Type B pancreatic cell (in vitro differentiated cells): ENCODE measurements around the gene BEGAIN. TPM values are rescaled to one million over a fixed set of nuclear protein-coding genes. Genes with fewer than 3 reads are reported as not detected.

Source experiments
- DNase-seq: peaks from one replicate; pipeline ENCODE4 v3.0.0; 2021; ENCODE audit warnings: mixed read lengths; ENCODE audit not compliant: unreplicated experiment; ENCODE audit errors: extremely low spot score
- H3K27ac Mint-ChIP-seq: 2 replicates; pipeline ENCODE4 v1.8.0; 2021; ENCODE audit warnings: mild to moderate bottlenecking, mixed read lengths
- H3K27me3 Mint-ChIP-seq: 2 replicates; pipeline ENCODE4 v1.8.0; 2021; ENCODE audit warnings: mixed read lengths
- H3K36me3 Mint-ChIP-seq: 2 replicates; pipeline ENCODE4 v1.8.0; 2021; ENCODE audit warnings: mixed read lengths
- H3K4me1 Mint-ChIP-seq: one replicate; pipeline ENCODE4 v1.8.0; 2021; ENCODE audit warnings: mixed read lengths; ENCODE audit not compliant: unreplicated experiment
- H3K4me3 Mint-ChIP-seq: 2 replicates; pipeline ENCODE4 v1.8.0; 2021; ENCODE audit warnings: mild to moderate bottlenecking, mixed read lengths
- H3K9me3 Mint-ChIP-seq: 2 replicates; pipeline ENCODE4 v1.8.0; 2021; ENCODE audit warnings: mixed read lengths
- total RNA-seq: library from RNA; stranded (reverse); gene quantifications from 2 replicates; pipeline ENCODE4 v1.2.1, GENCODE V29; 2021; ENCODE audit warnings: low replicate concordance
- TF ChIP-seq, protein P1 (sequence below): fragments of 200-600 bp; sonication (generic); conservative IDR thresholded peaks from 2 replicates; pipeline ENCODE4 v1.5.0; 2021; ENCODE audit warnings: antibody characterized with exemption, mild to moderate bottlenecking

BEGAIN gene
- total RNA-seq, 1 donor from 2014 or later = 1.9 TPM

DNA sequence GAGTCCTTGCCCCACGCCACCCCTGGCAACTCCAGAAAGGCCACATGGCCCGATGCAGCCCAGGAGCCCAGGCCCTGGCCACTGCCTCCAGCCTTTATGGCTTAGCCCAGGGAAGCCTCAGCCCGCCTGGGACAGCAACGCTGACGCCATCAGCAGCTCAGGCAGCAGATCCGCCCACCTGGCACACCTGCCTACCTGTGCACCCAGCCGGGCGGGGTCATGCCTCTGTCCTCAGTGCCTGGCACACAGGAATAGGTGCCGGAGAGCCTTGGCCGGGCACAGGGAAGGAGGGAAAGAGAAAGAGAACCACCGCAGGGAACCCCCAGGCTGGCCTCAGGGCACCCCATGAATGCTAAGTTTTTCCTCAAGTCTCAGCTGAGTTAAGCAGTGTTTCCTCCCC, 21.1 kb downstream of the BEGAIN start:
- peak overlapping the region; percentile 64 for H3K4me3 Mint-ChIP-seq
- no peak overlapping the region for H3K27ac Mint-ChIP-seq
- no peaks in the 10 kb centered on the region for H3K36me3 Mint-ChIP-seq
- H3K27me3 Mint-ChIP-seq = peaks cover 65% of the 10 kb centered on the region
- DNase-seq = no peak
- H3K4me1 Mint-ChIP-seq = no peaks in the 10 kb centered on the region
- no peaks in the 10 kb centered on the region for H3K9me3 Mint-ChIP-seq
- TF ChIP-seq, protein P1, sequence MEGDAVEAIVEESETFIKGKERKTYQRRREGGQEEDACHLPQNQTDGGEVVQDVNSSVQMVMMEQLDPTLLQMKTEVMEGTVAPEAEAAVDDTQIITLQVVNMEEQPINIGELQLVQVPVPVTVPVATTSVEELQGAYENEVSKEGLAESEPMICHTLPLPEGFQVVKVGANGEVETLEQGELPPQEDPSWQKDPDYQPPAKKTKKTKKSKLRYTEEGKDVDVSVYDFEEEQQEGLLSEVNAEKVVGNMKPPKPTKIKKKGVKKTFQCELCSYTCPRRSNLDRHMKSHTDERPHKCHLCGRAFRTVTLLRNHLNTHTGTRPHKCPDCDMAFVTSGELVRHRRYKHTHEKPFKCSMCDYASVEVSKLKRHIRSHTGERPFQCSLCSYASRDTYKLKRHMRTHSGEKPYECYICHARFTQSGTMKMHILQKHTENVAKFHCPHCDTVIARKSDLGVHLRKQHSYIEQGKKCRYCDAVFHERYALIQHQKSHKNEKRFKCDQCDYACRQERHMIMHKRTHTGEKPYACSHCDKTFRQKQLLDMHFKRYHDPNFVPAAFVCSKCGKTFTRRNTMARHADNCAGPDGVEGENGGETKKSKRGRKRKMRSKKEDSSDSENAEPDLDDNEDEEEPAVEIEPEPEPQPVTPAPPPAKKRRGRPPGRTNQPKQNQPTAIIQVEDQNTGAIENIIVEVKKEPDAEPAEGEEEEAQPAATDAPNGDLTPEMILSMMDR = no peak

DNA sequence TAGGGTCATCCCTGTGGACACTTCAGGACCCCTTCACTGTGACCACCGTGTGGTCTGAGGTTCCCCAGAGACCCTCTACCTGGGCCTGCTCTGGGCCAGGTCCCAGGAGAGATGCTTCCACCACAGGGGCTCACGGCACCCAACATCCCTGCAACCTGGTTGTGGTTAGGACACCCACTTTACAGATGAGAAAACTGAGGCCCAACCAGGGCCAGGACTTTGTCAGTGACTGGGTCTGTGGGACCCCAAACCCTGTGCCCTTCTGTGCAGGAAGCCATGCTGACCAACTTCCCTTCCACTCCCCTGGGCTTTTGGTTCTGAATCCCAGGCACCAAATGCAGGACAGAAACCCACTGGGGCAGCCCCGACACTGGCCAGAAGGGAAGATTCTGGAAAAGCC, 21.6 kb downstream of the BEGAIN start:
- Mint-ChIP-seq H3K27me3 (peaks cover 61% of the 10 kb centered on the region), H3K9me3 (no peaks in the 10 kb centered on the region), H3K4me1 (no peaks in the 10 kb centered on the region), H3K4me3 (no peak overlapping the region), H3K27ac (no peak overlapping the region), H3K36me3 (no peaks in the 10 kb centered on the region)
- no peak for DNase-seq
- TF ChIP-seq, protein P1 = no peak

- H3K27ac Mint-ChIP-seq = no peak overlapping the region
Observed at GRCh38 chr14:100564512-100564911, 22.7 kb downstream of the BEGAIN start.

DNA sequence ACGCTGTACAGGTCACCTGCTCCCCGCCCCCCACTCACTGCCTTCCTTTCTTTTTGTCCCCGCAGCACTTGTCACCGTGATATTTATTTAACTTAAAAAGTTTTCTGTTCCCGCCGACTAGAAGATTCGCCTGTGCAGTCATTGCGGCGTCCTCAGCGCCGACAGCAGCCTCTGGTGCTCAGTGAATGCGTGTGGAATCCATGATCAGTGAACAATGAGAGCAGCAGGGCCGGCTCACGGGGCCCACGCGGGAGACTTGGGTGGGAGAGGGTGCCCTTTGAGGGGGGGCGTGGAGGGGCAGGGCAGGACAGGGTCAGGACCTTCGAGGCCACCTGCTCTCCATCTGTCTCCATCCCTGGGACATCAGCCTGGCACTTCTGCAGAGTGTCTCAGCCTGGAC, 24.5 kb downstream of the BEGAIN start:
- H3K4me3 Mint-ChIP-seq = no peak overlapping the region
- no peak overlapping the region for H3K27ac Mint-ChIP-seq
- no peaks in the 10 kb centered on the region for H3K36me3 Mint-ChIP-seq
- TF ChIP-seq, protein P1 = no peak
- H3K9me3 Mint-ChIP-seq = no peaks in the 10 kb centered on the region
- no peak for DNase-seq
- H3K27me3 Mint-ChIP-seq = peaks cover 55% of the 10 kb centered on the region
- H3K4me1 Mint-ChIP-seq = peaks cover 2% of the 10 kb centered on the region

More at GRCh38 chr14:100564512-100564911, 22.7 kb downstream of the BEGAIN start:
- no peak for DNase-seq
- Mint-ChIP-seq H3K36me3 (no peaks in the 10 kb centered on the region), H3K9me3 (no peaks in the 10 kb centered on the region), H3K4me1 (no peaks in the 10 kb centered on the region), H3K27me3 (peaks cover 51% of the 10 kb centered on the region), H3K4me3 (peak overlapping the region; percentile 24)
- TF ChIP-seq, protein P1 = no peak

DNA sequence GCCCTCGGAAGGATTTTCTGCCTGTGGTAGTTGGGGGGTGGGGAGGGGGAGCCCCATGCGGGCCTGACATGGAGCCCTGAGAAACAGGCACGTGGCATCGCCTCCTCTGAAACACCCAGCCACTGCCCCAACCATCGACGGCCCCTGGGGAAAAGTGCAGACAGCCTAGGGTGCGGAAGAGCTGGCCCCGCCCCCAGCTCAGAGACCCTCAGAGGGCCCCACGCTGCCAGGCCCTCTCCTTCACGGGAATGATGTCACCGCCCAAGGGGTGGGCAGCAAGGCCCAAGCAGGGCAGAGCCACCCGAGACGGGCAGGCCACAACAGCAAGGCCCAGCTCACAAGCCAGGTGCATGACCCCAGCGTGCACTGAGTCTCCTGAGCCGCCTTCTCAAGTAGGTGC, 26.2 kb downstream of the BEGAIN start:
- Mint-ChIP-seq H3K36me3 (no peaks in the 10 kb centered on the region), H3K27ac (no peak overlapping the region), H3K4me3 (no peak overlapping the region), H3K9me3 (no peaks in the 10 kb centered on the region), H3K4me1 (peaks cover 7% of the 10 kb centered on the region), H3K27me3 (peaks cover 48% of the 10 kb centered on the region)
- no peak for DNase-seq
- TF ChIP-seq, protein P1 = no peak

- Mint-ChIP-seq H3K36me3 (no peaks in the 10 kb centered on the region), H3K4me1 (peaks cover 7% of the 10 kb centered on the region), H3K27me3 (peaks cover 43% of the 10 kb centered on the region), H3K27ac (no peak overlapping the region), H3K9me3 (no peaks in the 10 kb centered on the region), H3K4me3 (no peak overlapping the region)
- DNase-seq = no peak
- TF ChIP-seq, protein P1 = no peak
Observed at GRCh38 chr14:100560471-100560870, 26.7 kb downstream of the BEGAIN start.
